Chondrocyte (in vitro differentiated cells): ENCODE data around the gene TAF9B. TPM values are rescaled to one million over a fixed set of nuclear protein-coding genes. Genes with fewer than 3 reads are reported as not detected.
A peak's percentile ranks its signal among the peaks of the same experiment; 100 is the strongest.
"Not testable (repeated sequence)": the region's sequence is repeated elsewhere in the genome, so short reads cannot be mapped to it uniquely, and the experiment has no call there.

Experiments
- DNase-seq: peaks from one replicate; pipeline ENCODE4 v3.0.0; 2021; ENCODE audit warnings: mixed read lengths, low spot score
- H3K27ac Mint-ChIP-seq: one replicate; pipeline ENCODE4 v1.8.0; 2021; ENCODE audit warnings: mild to moderate bottlenecking, moderate library complexity, mixed read lengths; ENCODE audit not compliant: unreplicated experiment
- H3K27me3 Mint-ChIP-seq: 2 replicates; pipeline ENCODE4 v1.8.0; 2021; ENCODE audit warnings: low read depth, mixed read lengths
- H3K36me3 Mint-ChIP-seq: 2 replicates; pipeline ENCODE4 v1.8.0; 2021; ENCODE audit warnings: low read depth, mixed read lengths
- H3K4me1 Mint-ChIP-seq: 2 replicates; pipeline ENCODE4 v1.8.0; 2021; ENCODE audit warnings: low read depth, mild to moderate bottlenecking, mixed read lengths
- H3K4me3 Mint-ChIP-seq: one replicate; pipeline ENCODE4 v1.8.0; 2021; ENCODE audit warnings: mild to moderate bottlenecking, moderate library complexity, mixed read lengths; ENCODE audit not compliant: unreplicated experiment
- H3K9me3 Mint-ChIP-seq: 2 replicates; pipeline ENCODE4 v1.8.0; 2021; ENCODE audit warnings: low read depth, mixed read lengths
- CTCF ChIP-seq: fragments of 200-600 bp; sonication (generic); IDR thresholded peaks from 2 replicates; pipeline ENCODE4 v1.5.0; 2021; ENCODE audit warnings: antibody characterized with exemption, mild to moderate bottlenecking, moderate library complexity
- total RNA-seq: library from RNA; stranded (reverse); gene quantifications from 3 replicates; pipeline ENCODE4 v1.2.1, GENCODE V29; 2021

The TAF9B gene
- total RNA-seq, 1 donor from 2014 or later: 12.4 TPM

GRCh38 chrX:78129714-78130113 is 9.7 kb downstream of the TAF9B start:
- H3K27me3 Mint-ChIP-seq: no peaks in the 10 kb centered on the region
- no peak overlapping the region for H3K4me3 Mint-ChIP-seq
- H3K9me3 Mint-ChIP-seq: no peaks in the 10 kb centered on the region
- no peak overlapping the region for H3K27ac Mint-ChIP-seq
- no peak for TF ChIP-seq CTCF
- H3K4me1 Mint-ChIP-seq: no peaks in the 10 kb centered on the region
- H3K36me3 Mint-ChIP-seq: peaks cover 9% of the 10 kb centered on the region
- no peak for DNase-seq

GRCh38 chrX:78125781-78126180 is 13.7 kb downstream of the TAF9B start:
- not testable (repeated sequence) for H3K4me1 Mint-ChIP-seq, H3K9me3 Mint-ChIP-seq
- H3K36me3 Mint-ChIP-seq: peaks cover 19% of the 10 kb centered on the region

GRCh38 chrX:78125148-78125547 is 14.3 kb downstream of the TAF9B start:
- no peak for DNase-seq
- Mint-ChIP-seq H3K36me3 (peaks cover 19% of the 10 kb centered on the region), H3K4me3 (no peak overlapping the region), H3K27me3 (no peaks in the 10 kb centered on the region), H3K27ac (no peak overlapping the region), H3K4me1 (peaks cover 6% of the 10 kb centered on the region), H3K9me3 (peaks cover 4% of the 10 kb centered on the region)
- TF ChIP-seq CTCF: no peak

More at GRCh38 chrX:78125781-78126180, 13.7 kb downstream of the TAF9B start:
- not testable (repeated sequence) for H3K27ac Mint-ChIP-seq, H3K27me3 Mint-ChIP-seq, DNase-seq, H3K4me3 Mint-ChIP-seq

GRCh38 chrX:78124307-78124706 is 15.1 kb downstream of the TAF9B start:
- DNase-seq: no peak
- H3K27ac Mint-ChIP-seq: no peak overlapping the region
- peaks cover 4% of the 10 kb centered on the region for H3K9me3 Mint-ChIP-seq

GRCh38 chrX:78123190-78123589 is 16.3 kb downstream of the TAF9B start:
- no peak for DNase-seq
- peak overlapping the region; percentile 39 for H3K27ac Mint-ChIP-seq
- H3K4me1 Mint-ChIP-seq: peaks cover 6% of the 10 kb centered on the region
- no peak for TF ChIP-seq CTCF
- H3K4me3 Mint-ChIP-seq: no peak overlapping the region
- no peaks in the 10 kb centered on the region for H3K27me3 Mint-ChIP-seq
- H3K9me3 Mint-ChIP-seq: peaks cover 4% of the 10 kb centered on the region
- peaks cover 19% of the 10 kb centered on the region for H3K36me3 Mint-ChIP-seq

More at GRCh38 chrX:78124307-78124706, 15.1 kb downstream of the TAF9B start:
- TF ChIP-seq CTCF: peak; percentile 64
- H3K4me1 Mint-ChIP-seq: peaks cover 6% of the 10 kb centered on the region
- H3K27me3 Mint-ChIP-seq: no peaks in the 10 kb centered on the region
- peaks cover 19% of the 10 kb centered on the region for H3K36me3 Mint-ChIP-seq
- H3K4me3 Mint-ChIP-seq: no peak overlapping the region

- H3K9me3 Mint-ChIP-seq: peaks cover 4% of the 10 kb centered on the region
- no peak overlapping the region for H3K27ac Mint-ChIP-seq
- H3K4me3 Mint-ChIP-seq: no peak overlapping the region
- no peaks in the 10 kb centered on the region for H3K27me3 Mint-ChIP-seq
- no peak for DNase-seq
- H3K36me3 Mint-ChIP-seq: peaks cover 13% of the 10 kb centered on the region
- peaks cover 6% of the 10 kb centered on the region for H3K4me1 Mint-ChIP-seq
- peak; percentile 61 for TF ChIP-seq CTCF
Measured at GRCh38 chrX:78119521-78120227, 19.8 kb downstream of the TAF9B start.
